DOHH2 (cell line): Measurements from ENCODE around the gene TCF12.
"Not testable (repeated sequence)": the region's sequence is repeated elsewhere in the genome, so short reads cannot be mapped to it uniquely, and the experiment has no call there.

Experiments
- CTCF ChIP-seq: fragments of 200-600 bp; sonication (generic); IDR thresholded peaks from one replicate; pipeline ENCODE4 v1.5.1; 2014; ENCODE audit warnings: antibody characterized with exemption, mild to moderate bottlenecking, low read depth, low read length; ENCODE audit not compliant: poor library complexity, severe bottlenecking
- EZH2phosphoT487 ChIP-seq: fragments of 200-600 bp; sonication (generic); IDR thresholded peaks from 2 replicates; pipeline ENCODE4 v1.6.1; 2017; ENCODE audit warnings: borderline replicate concordance, mild to moderate bottlenecking, antibody characterized with exemption, low read length, moderate library complexity, mixed read lengths

- not testable (repeated sequence) for TF ChIP-seq CTCF, EZH2phosphoT487
These were observed 14.0 kb downstream of the TCF12 start for GRCh38 chr15:56932509-56932868.
